H1 (cell line): ENCODE results near the gene PDCD7. TPM values are rescaled to one million over a fixed set of nuclear protein-coding genes. Genes with fewer than 3 reads are reported as not detected.

ENCODE experiments used
- ASH2L ChIP-seq: fragments of 200-600, 300-600 bp; sonication (generic); IDR thresholded peaks from one replicate; pipeline ENCODE4 v1.7.1; 2017; ENCODE audit warnings: low read length
- BCL11A ChIP-seq, 2 experiments: IDR thresholded peaks; one replicate each; pipeline ENCODE4 v1.6.1; 2011; ENCODE audit warnings: low read depth in 2 of 2, low read length in 2 of 2, mild to moderate bottlenecking in 2 of 2
- CBX5 ChIP-seq: fragments of 300-800, 300-1000 bp; sonication (generic); IDR thresholded peaks from 2 replicates; pipeline ENCODE4 v1.7.1; 2016; ENCODE audit warnings: antibody characterized with exemption, low read length, low read depth
- HDAC6 ChIP-seq: IDR thresholded peaks from one replicate; pipeline ENCODE4 v1.7.1; 2012; ENCODE audit warnings: low read depth, mild to moderate bottlenecking, inconsistent platforms, low read length, moderate library complexity
- polyA plus RNA-seq, 7 experiments: library from polyadenylated mRNA; depleted of rRNA in 3 of 7; stranded (reverse) in 5 of 7; unstranded in 2 of 7; fragments of >200 nt in 5 of 7; fragments of 200-250 nt in 2 of 7; gene quantifications; 1 replicate in 5 of 7; 2 replicates in 1 of 7; 4 replicates in 1 of 7; pipeline versions ENCODE4 v1.2.1 to v1.2.3, GENCODE V29; 2011 to 2013; ENCODE audit warnings: missing spikeins in 2 of 7, mixed read lengths in 2 of 7
- total RNA-seq: library from RNA; stranded (reverse); fragmentation: NEBNext Ultra II Directional; extraction: Animal tissue kit (Norgen Biotek cat#: 25700); gene quantifications from 2 replicates; pipeline ENCODE4 v1.2.1, GENCODE V29; 2021

Gene PDCD7
- total and polyA plus RNA-seq, 2 of the 8 experiments (the other 6 are each of a cell fraction or from before 2014, with no cell fraction given) = 11.5 to 25.6 TPM

DNA sequence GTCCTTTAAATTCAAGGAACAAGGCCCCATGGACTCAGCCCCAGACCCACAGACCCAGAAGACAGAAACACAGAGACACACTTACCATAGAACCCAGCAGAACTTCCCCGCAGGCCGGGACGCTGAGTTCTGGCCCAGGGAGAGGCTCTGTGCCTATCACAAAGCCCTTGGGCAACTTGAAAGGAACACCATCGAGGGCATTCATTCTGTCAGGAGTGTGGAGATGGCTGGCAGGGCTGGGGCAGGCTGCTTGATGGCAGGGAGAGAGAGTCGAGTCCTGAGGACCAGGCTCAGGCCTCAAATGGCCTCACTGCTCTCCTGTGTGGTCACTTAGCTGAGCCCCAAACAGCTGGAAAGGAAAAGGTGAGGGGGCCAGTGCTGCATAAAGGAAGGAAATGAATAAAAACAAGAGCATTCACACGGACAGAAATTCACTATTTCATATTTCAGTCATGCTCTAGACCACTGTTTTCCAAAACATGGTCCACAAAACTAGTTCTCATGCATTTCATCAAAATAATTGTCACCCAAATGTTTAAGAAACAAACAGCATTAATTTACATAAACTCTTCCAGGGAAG lies 27.5 kb downstream of the PDCD7 start (continued):
- no peak for TF ChIP-seq HDAC6
- no peak for TF ChIP-seq CBX5
- no peak for TF ChIP-seq ASH2L
- no peak for TF ChIP-seq BCL11A (IDR thresholded peaks at IDR 0.05; ENCODE audit: low read depth in 2 of 2, low read length in 2 of 2)
- TF ChIP-seq, all 59 proteins: peak for 0
